Astrocyte of the spinal cord (primary cell): ENCODE measurements around the gene PFN1.
"Not testable (repeated sequence)": the region's sequence is repeated elsewhere in the genome, so short reads cannot be mapped to it uniquely, and the experiment has no call there.

Source experiments
- DNase-seq: peaks from one replicate; pipeline ENCODE4 v3.0.0; 2011; ENCODE audit warnings: low read depth, low spot score
- H3K4me3 ChIP-seq: 2 replicates; pipeline ENCODE4 v1.5.1; 2011; ENCODE audit warnings: low read depth, mild to moderate bottlenecking, low read length, moderate library complexity
- in situ Hi-C: cut with HindIII; loops from 2 replicates; pipeline ENCODE4 v1.10.0; 2017; ENCODE audit warnings: low sequenced_read_pairs
- TF ChIP-seq, protein P1 (sequence below): IDR thresholded peaks from 2 replicates; pipeline ENCODE4 v1.5.1; 2012; ENCODE audit warnings: low read depth, mild to moderate bottlenecking, low read length, inconsistent platforms

PFN1 gene

DNA sequence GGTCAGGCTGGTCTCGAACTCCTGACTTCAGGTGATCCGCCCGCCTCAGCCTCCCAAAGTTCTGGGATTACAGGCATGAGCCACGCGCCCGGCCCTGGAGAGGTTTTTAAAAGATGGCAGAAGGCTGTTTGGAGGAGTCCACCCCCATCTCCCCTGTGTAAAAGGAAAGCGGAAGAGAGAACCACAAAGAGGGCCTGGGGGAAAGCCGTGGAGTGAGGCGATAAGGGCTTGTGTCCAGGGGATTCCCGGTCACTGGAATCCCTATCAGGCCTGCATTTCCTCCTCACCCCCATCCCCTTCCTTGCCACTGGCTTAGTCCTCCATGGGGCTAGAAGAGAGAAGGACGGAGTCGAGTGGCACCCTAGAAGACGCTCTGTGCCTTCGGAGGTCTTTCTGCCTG is 16.4 kb downstream of the PFN1 start, which contains the start of gene GP1BA:
Gene GP1BA (plus strand): TSS at position 315 of the 400 bp plus-strand sequence. CDS start 328 bp downstream, outside the sequence.
- TF ChIP-seq, protein P1, sequence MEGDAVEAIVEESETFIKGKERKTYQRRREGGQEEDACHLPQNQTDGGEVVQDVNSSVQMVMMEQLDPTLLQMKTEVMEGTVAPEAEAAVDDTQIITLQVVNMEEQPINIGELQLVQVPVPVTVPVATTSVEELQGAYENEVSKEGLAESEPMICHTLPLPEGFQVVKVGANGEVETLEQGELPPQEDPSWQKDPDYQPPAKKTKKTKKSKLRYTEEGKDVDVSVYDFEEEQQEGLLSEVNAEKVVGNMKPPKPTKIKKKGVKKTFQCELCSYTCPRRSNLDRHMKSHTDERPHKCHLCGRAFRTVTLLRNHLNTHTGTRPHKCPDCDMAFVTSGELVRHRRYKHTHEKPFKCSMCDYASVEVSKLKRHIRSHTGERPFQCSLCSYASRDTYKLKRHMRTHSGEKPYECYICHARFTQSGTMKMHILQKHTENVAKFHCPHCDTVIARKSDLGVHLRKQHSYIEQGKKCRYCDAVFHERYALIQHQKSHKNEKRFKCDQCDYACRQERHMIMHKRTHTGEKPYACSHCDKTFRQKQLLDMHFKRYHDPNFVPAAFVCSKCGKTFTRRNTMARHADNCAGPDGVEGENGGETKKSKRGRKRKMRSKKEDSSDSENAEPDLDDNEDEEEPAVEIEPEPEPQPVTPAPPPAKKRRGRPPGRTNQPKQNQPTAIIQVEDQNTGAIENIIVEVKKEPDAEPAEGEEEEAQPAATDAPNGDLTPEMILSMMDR, result no peak
- no peak within 1 kb of the TSS for H3K4me3 ChIP-seq
- in situ Hi-C loops, result no loop called here
- DNase-seq, result no peak

DNA sequence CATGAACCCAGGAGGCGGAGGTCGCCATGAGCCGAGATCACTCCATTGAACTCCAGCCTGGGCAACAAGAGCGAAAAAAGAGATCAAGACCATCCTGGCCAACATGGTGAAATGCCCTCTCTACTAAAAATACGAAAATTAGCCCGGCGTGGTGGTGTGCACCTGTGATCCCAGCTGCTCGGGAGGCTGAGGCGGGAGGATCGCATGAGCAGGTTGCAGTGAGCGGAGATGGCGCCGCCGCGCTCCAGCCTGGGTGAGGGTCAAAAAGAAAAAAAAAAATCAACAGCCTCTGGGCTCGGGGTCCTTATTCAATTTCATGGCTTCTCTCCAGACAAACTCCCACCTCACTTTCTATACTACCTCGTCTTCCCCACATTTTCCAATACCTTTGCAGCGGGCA is 19.4 kb downstream of the PFN1 start:
- no peak for DNase-seq
- TF ChIP-seq, protein P1, result no peak
- in situ Hi-C loops, result no loop called here
- no peak overlapping the region for H3K4me3 ChIP-seq

DNA sequence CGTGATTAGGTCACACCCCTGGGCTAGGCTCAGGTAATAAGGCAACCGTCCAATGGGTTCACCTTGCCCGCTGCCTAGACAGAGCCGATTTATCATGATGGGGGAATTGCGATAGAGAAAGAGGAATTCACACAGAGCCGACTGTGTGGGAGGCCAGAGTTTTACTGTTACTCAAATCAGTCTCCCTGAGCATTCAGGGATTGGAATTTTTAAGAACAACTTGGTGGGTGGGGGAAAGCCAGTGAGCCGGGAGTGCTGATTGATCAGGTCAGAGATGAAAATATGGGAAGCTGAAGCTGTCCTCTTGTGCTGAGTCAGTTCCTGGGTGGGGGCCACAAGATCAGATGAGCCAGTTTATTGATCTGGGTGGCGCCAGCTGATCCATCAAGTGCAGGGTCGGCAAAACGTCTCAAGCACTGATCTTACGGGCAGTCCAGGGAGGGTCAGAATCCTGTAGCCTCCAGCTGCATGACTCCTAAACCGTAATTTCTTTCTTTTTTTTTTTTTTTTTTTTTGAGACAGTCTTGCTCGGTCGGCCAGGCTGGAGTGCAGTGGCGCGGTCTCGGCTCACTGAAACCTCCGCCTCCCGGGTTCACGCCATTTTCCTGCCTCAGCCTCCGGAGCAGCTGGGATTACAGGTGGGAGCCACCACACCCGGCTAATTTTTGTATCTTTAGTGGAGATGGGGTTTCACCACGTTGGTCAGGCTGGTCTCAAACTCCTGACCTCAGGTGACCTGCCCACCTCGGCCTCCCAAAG is 21.6 kb downstream of the PFN1 start:
- H3K4me3 ChIP-seq, DNase-seq, in situ Hi-C loops: not testable (repeated sequence)

DNA sequence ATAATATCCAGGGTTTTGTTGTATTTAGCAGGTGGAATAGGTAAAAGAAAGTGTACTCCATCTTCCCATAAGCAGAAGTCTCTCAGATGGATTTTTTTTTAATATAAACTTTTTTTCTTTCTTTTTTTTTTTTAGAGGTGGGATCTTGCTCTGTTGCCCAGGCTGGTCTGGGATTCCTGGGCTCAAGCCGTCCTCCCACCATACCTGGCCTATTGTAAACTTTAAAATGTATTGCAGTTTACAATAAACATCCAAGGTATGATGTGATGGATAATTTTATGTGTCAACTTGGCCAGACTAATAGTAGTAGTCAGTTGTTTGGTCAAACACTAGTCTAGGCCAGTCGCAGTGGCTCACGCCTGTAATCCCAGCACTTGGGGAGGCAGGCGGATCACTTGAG is 27.0 kb downstream of the PFN1 start:
- no peak overlapping the region for H3K4me3 ChIP-seq
- in situ Hi-C loops, result no loop called here
- no peak for DNase-seq
- TF ChIP-seq, protein P1, result no peak

DNA sequence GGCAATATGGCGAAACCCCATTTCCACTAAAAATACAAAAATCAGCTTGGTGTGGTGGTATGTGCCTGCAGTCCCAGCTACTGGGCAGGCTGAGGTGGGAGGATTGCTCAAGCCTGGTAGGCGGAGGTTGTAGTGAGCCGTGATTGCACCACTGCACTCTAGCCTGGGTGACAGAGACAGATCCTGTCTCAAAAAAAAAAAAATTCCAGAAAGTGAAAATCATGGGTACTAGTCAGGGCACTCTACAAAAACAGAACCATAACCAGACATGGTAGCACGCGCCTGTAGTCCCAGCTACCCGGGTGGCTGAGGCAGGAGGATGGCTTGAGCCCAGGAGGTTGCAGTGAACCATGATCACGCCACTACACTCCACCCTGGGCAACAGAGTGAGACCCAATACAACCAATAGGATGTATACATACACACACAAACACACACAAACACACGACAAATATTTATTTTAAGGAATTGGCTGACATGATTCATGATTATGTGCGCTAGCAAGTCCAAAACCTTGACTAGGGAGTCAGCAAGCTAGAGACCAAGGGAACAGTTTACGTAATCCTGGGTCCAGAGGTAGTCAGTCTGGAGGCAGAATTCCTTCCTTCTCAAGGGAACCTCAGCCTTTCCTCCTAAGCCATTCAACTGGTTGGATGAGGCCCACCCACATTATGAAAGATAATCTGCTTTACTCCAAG is 27.8 kb downstream of the PFN1 start:
- TF ChIP-seq, protein P1, result no peak
- H3K4me3 ChIP-seq, result no peak overlapping the region
- no peak for DNase-seq
- in situ Hi-C loops, result no loop called here

DNA sequence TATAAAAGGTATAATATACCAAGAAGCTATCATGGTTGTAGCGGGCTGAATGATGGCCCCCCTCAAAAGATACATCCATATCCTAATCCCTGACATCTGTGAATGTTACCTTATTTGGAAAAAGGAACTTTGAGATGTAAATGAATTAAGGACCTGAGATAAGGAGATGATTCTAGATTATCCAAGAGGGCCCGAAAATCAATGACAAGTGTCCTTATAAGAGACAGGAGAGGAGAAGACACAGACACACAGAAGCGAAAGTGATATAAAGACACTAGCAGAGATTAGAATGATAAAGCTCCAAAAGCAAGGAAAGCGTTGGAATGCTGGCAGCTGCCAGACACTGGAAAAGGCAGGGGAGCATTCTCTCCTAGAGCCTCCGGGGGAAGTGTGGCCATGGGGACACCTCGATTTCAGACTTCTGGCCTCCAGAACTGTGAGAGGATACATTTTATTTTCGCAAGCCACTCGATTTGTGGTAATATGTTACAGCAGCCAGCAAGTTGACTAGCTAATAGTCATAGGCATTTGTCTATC is 28.8 kb downstream of the PFN1 start:
- in situ Hi-C loops, result no loop called here
- H3K4me3 ChIP-seq, result no peak overlapping the region
- TF ChIP-seq, protein P1, result no peak
- no peak for DNase-seq

DNA sequence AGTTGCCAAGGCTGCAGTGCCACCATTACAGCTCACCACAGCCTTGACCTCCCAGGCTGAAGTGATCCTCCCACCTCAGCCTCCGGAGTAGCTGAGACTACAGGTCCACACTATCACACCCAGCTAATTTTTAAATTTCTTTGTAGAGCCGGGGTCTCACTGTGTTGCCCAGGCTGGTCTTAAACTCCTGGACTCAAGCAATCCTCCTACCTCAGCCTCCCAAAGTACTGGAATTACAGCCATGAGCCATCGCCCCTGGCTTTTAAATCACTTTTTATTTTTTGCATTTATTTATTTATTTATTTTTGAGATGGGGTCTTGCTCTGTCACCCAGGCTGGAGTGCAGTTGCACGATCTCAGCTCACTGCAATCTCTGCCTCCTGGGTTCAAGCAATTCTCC is 33.8 kb downstream of the PFN1 start:
- H3K4me3 ChIP-seq, in situ Hi-C loops, DNase-seq: not testable (repeated sequence)
